ENCODE data around the gene TACR1.
"Not testable (repeated sequence)": the region's sequence is repeated elsewhere in the genome, so short reads cannot be mapped to it uniquely, and the experiment has no call there.

TACR1 gene

GRCh38 chr2:75192496-75192895, 6.8 kb downstream of the TACR1 start:
- DNase-seq = no peak

- no peak for DNase-seq
These were observed 8.9 kb downstream of the TACR1 start for GRCh38 chr2:75190271-75190990.

GRCh38 chr2:75186821-75187220, 12.5 kb downstream of the TACR1 start:
- no peak for DNase-seq

GRCh38 chr2:75182606-75183005, 16.7 kb downstream of the TACR1 start:
- DNase-seq = no peak

GRCh38 chr2:75180476-75180875, 18.8 kb downstream of the TACR1 start:
- no peak for DNase-seq

GRCh38 chr2:75177427-75177826, 21.9 kb downstream of the TACR1 start:
- DNase-seq = no peak

GRCh38 chr2:75175456-75175855, 23.9 kb downstream of the TACR1 start:
- no peak for DNase-seq

GRCh38 chr2:75174981-75175380, 24.3 kb downstream of the TACR1 start:
- DNase-seq = no peak

GRCh38 chr2:75174519-75174918, 24.8 kb downstream of the TACR1 start:
- DNase-seq = no peak

- DNase-seq = no peak
These were observed 25.6 kb downstream of the TACR1 start for GRCh38 chr2:75173740-75174139.

GRCh38 chr2:75171423-75171822, 27.9 kb downstream of the TACR1 start:
- not testable (repeated sequence) for DNase-seq

- DNase-seq = no peak
These were observed 28.4 kb downstream of the TACR1 start for GRCh38 chr2:75170889-75171288.

GRCh38 chr2:75168186-75168585, 31.1 kb downstream of the TACR1 start:
- no peak for DNase-seq

GRCh38 chr2:75166491-75166890, 32.8 kb downstream of the TACR1 start:
- no peak for DNase-seq

GRCh38 chr2:75162897-75163296, 36.4 kb downstream of the TACR1 start:
- no peak for DNase-seq

GRCh38 chr2:75162259-75162658, 37.1 kb downstream of the TACR1 start:
- no peak for DNase-seq

GRCh38 chr2:75157435-75157834, 41.9 kb downstream of the TACR1 start:
- no peak for DNase-seq

- DNase-seq = no peak
These were observed 44.2 kb downstream of the TACR1 start for GRCh38 chr2:75155115-75155514.

GRCh38 chr2:75153221-75153620, 46.1 kb downstream of the TACR1 start:
- DNase-seq = no peak

GRCh38 chr2:75152243-75152642, 47.1 kb downstream of the TACR1 start:
- not testable (repeated sequence) for DNase-seq

- DNase-seq = not testable (repeated sequence)
These were observed 51.4 kb downstream of the TACR1 start for GRCh38 chr2:75147884-75148283.

GRCh38 chr2:75146606-75147332, 52.6 kb downstream of the TACR1 start:
- peak; percentile 62 for DNase-seq

- not testable (repeated sequence) for DNase-seq
These were observed 53.1 kb downstream of the TACR1 start for GRCh38 chr2:75146221-75146605.

GRCh38 chr2:75142081-75142480, 57.2 kb downstream of the TACR1 start:
- no peak for DNase-seq

- DNase-seq = no peak
These were observed 59.0 kb downstream of the TACR1 start for GRCh38 chr2:75140288-75140687.
